ENCODE measurements around the gene C4B.
"Not testable (repeated sequence)": the region's sequence is repeated elsewhere in the genome, so short reads cannot be mapped to it uniquely, and the experiment has no call there.

Gene C4B

GRCh38 chr6:32005991-32006529, 8.5 kb upstream of the C4B start:
- not testable (repeated sequence) for H3K4me3 ChIP-seq (ENCODE audit: low read depth, low read length); DNase-seq (ENCODE audit: low read depth)

GRCh38 chr6:32007086-32007485, 7.5 kb upstream of the C4B start:
- H3K4me3 ChIP-seq (ENCODE audit: low read depth, low read length); DNase-seq (ENCODE audit: low read depth): not testable (repeated sequence)

- DNase-seq (ENCODE audit: low read depth); H3K4me3 ChIP-seq (ENCODE audit: low read depth, low read length): not testable (repeated sequence)
Measured at GRCh38 chr6:32008037-32008436, 6.6 kb upstream of the C4B start.

- not testable (repeated sequence) for DNase-seq (ENCODE audit: low read depth); H3K4me3 ChIP-seq (ENCODE audit: low read depth, low read length)
Measured at GRCh38 chr6:32008616-32009015, 6.0 kb upstream of the C4B start.

- H3K4me3 ChIP-seq (ENCODE audit: low read depth, low read length); DNase-seq (ENCODE audit: low read depth): not testable (repeated sequence)
Measured at GRCh38 chr6:32009537-32009936, 5.1 kb upstream of the C4B start.

GRCh38 chr6:32010856-32011530, 3.6 kb upstream of the C4B start:
- not testable (repeated sequence) for DNase-seq (ENCODE audit: low read depth); H3K4me3 ChIP-seq (ENCODE audit: low read depth, low read length)

GRCh38 chr6:32012941-32013617, 1.5 kb upstream of the C4B start:
- DNase-seq (ENCODE audit: low read depth); H3K4me3 ChIP-seq (ENCODE audit: low read depth, low read length): not testable (repeated sequence)

GRCh38 chr6:32013738-32014137, 857 bp upstream of the C4B start:
- not testable (repeated sequence) for DNase-seq (ENCODE audit: low read depth); H3K4me3 ChIP-seq (ENCODE audit: low read depth, low read length)

- not testable (repeated sequence) for H3K4me3 ChIP-seq (ENCODE audit: low read depth, low read length); DNase-seq (ENCODE audit: low read depth)
Measured at GRCh38 chr6:32022100-32022499, 7.5 kb downstream of the C4B start.

GRCh38 chr6:32028631-32029030, 14.0 kb downstream of the C4B start:
- DNase-seq (ENCODE audit: low read depth); H3K4me3 ChIP-seq (ENCODE audit: low read depth, low read length): not testable (repeated sequence)

- not testable (repeated sequence) for H3K4me3 ChIP-seq (ENCODE audit: low read depth, low read length); DNase-seq (ENCODE audit: low read depth)
Measured at GRCh38 chr6:32029553-32029952, 15.0 kb downstream of the C4B start.

GRCh38 chr6:32035283-32036013, 20.9 kb downstream of the C4B start:
- not testable (repeated sequence) for DNase-seq (ENCODE audit: low read depth); H3K4me3 ChIP-seq (ENCODE audit: low read depth, low read length)

- not testable (repeated sequence) for H3K4me3 ChIP-seq (ENCODE audit: low read depth, low read length); DNase-seq (ENCODE audit: low read depth)
Measured at GRCh38 chr6:32037136-32037535, 22.5 kb downstream of the C4B start.

- DNase-seq (ENCODE audit: low read depth) = not testable (repeated sequence)
Measured at GRCh38 chr6:32037598-32038524, 23.3 kb downstream of the C4B start, which contains the start of gene CYP21A2. Gene CYP21A2 (plus strand): TSS chr6:32038415. CDS start chr6:32038423, 8 bp downstream.

GRCh38 chr6:32038878-32039277, 24.3 kb downstream of the C4B start:
- not testable (repeated sequence) for H3K4me3 ChIP-seq (ENCODE audit: low read depth, low read length); DNase-seq (ENCODE audit: low read depth)

More at GRCh38 chr6:32037598-32038524, 23.3 kb downstream of the C4B start, which contains the start of gene CYP21A2:
- H3K4me3 ChIP-seq (ENCODE audit: low read depth, low read length) = not testable (repeated sequence)

- not testable (repeated sequence) for H3K4me3 ChIP-seq (ENCODE audit: low read depth, low read length); DNase-seq (ENCODE audit: low read depth)
Measured at GRCh38 chr6:32039321-32040274, 25.0 kb downstream of the C4B start.

GRCh38 chr6:32040299-32041049, 25.9 kb downstream of the C4B start:
- not testable (repeated sequence) for DNase-seq (ENCODE audit: low read depth); H3K4me3 ChIP-seq (ENCODE audit: low read depth, low read length)
